Prostate gland (tissue), 2 donors: ENCODE measurements around the gene ZNF219.

Source experiments
- POLR2A ChIP-seq: fragments of 450-650 bp; IDR thresholded peaks from one replicate; pipeline ENCODE4 v1.6.1; 2016; ENCODE audit warnings: antibody characterized with exemption, mild to moderate bottlenecking
- POLR2AphosphoS5 ChIP-seq: sonication (generic); formaldehyde crosslinking; IDR thresholded peaks from one replicate; pipeline ENCODE4 v1.6.1; 2017; ENCODE audit warnings: antibody characterized with exemption
- TF ChIP-seq, protein P1 (sequence below), 4 experiments: fragments of 200-600 bp in 2 of 4; fragments of 450-650 bp in 2 of 4; sonication (generic) in 2 of 4; IDR thresholded peaks; 1 replicate in 3 of 4; 2 replicates in 1 of 4; pipeline ENCODE4 v1.5.1; 2016 to 2019; ENCODE audit warnings: antibody characterized with exemption in 4 of 4, mild to moderate bottlenecking in 2 of 4, moderate library complexity in 2 of 4

DNA sequence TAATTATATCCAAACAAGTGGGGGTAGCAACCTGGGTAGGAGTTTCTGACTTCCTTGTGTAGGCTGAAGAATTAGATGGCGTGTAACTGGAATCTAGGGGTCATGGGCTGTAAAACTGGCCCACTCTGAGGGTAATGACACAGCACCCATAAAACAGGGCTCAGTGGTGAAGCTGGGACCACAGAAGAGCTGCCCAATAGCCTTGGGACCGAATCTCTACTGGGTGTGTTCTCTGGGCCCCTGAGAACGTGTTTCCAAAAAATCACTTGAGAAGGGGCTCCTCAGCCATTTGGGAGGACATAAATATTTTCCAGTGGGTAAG, 37.1 kb downstream of the ZNF219 start:
- TF ChIP-seq, protein P1, sequence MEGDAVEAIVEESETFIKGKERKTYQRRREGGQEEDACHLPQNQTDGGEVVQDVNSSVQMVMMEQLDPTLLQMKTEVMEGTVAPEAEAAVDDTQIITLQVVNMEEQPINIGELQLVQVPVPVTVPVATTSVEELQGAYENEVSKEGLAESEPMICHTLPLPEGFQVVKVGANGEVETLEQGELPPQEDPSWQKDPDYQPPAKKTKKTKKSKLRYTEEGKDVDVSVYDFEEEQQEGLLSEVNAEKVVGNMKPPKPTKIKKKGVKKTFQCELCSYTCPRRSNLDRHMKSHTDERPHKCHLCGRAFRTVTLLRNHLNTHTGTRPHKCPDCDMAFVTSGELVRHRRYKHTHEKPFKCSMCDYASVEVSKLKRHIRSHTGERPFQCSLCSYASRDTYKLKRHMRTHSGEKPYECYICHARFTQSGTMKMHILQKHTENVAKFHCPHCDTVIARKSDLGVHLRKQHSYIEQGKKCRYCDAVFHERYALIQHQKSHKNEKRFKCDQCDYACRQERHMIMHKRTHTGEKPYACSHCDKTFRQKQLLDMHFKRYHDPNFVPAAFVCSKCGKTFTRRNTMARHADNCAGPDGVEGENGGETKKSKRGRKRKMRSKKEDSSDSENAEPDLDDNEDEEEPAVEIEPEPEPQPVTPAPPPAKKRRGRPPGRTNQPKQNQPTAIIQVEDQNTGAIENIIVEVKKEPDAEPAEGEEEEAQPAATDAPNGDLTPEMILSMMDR (IDR thresholded peaks at IDR 0.05) = no peak
- TF ChIP-seq POLR2AphosphoS5 (no peak), POLR2A (no peak)
